ENCODE results near the gene VPS37C.
A peak's percentile ranks its signal among the peaks of the same experiment; 100 is the strongest.

The VPS37C gene

GRCh38 chr11:61152816-61153592 is 8.2 kb downstream of the VPS37C start:
- DNase-seq, result peak; percentile 61

- no peak for DNase-seq
Observed at GRCh38 chr11:61151545-61152252, 9.5 kb downstream of the VPS37C start.

- DNase-seq, result no peak
Observed at GRCh38 chr11:61150706-61151544, 10.3 kb downstream of the VPS37C start.

- DNase-seq, result no peak
Observed at GRCh38 chr11:61149624-61150615, 11.3 kb downstream of the VPS37C start.

- peak; percentile 24 for DNase-seq
Observed at GRCh38 chr11:61147791-61148620, 13.2 kb downstream of the VPS37C start.

GRCh38 chr11:61147271-61147670 is 14.0 kb downstream of the VPS37C start:
- no peak for DNase-seq

- no peak for DNase-seq
Observed at GRCh38 chr11:61146416-61146815, 14.8 kb downstream of the VPS37C start.

GRCh38 chr11:61145228-61146005 is 15.8 kb downstream of the VPS37C start:
- DNase-seq, result no peak

GRCh38 chr11:61144511-61145179 is 16.6 kb downstream of the VPS37C start:
- no peak for DNase-seq

- no peak for DNase-seq
Observed at GRCh38 chr11:61142424-61142823, 18.8 kb downstream of the VPS37C start.

GRCh38 chr11:61141601-61142028 is 19.6 kb downstream of the VPS37C start:
- DNase-seq, result peak; percentile 92

GRCh38 chr11:61140416-61140815 is 20.8 kb downstream of the VPS37C start:
- no peak for DNase-seq

- DNase-seq, result no peak
Observed at GRCh38 chr11:61139387-61139786, 21.8 kb downstream of the VPS37C start.

GRCh38 chr11:61138935-61139334 is 22.3 kb downstream of the VPS37C start:
- DNase-seq, result no peak

GRCh38 chr11:61134801-61135257 is 26.4 kb downstream of the VPS37C start:
- no peak for DNase-seq

GRCh38 chr11:61133956-61134662 is 27.1 kb downstream of the VPS37C start:
- DNase-seq, result no peak

GRCh38 chr11:61133145-61133544 is 28.1 kb downstream of the VPS37C start:
- DNase-seq, result no peak

- no peak for DNase-seq
Observed at GRCh38 chr11:61132646-61133045, 28.6 kb downstream of the VPS37C start.

GRCh38 chr11:61131998-61132555 is 29.1 kb downstream of the VPS37C start:
- no peak for DNase-seq

All from NCI-H345 (cell line).